Fibroblast of pulmonary artery (primary cell): ENCODE measurements around the gene FBXO28.

Experiments used
- DNase-seq: peaks from one replicate; pipeline ENCODE4 v3.0.0-alpha.2; 2010; ENCODE audit warnings: low read depth
- H3K4me3 ChIP-seq: replicated peaks from 2 replicates; pipeline ENCODE4 v1.5.1; 2011; ENCODE audit warnings: low read depth, mild to moderate bottlenecking, control low read depth, low read length, moderate library complexity
- CTCF ChIP-seq: IDR thresholded peaks from 2 replicates; pipeline ENCODE4 v1.5.1; 2011; ENCODE audit warnings: mild to moderate bottlenecking, control low read depth, low read length, inconsistent platforms; ENCODE audit errors: missing control alignments

FBXO28 gene

DNA sequence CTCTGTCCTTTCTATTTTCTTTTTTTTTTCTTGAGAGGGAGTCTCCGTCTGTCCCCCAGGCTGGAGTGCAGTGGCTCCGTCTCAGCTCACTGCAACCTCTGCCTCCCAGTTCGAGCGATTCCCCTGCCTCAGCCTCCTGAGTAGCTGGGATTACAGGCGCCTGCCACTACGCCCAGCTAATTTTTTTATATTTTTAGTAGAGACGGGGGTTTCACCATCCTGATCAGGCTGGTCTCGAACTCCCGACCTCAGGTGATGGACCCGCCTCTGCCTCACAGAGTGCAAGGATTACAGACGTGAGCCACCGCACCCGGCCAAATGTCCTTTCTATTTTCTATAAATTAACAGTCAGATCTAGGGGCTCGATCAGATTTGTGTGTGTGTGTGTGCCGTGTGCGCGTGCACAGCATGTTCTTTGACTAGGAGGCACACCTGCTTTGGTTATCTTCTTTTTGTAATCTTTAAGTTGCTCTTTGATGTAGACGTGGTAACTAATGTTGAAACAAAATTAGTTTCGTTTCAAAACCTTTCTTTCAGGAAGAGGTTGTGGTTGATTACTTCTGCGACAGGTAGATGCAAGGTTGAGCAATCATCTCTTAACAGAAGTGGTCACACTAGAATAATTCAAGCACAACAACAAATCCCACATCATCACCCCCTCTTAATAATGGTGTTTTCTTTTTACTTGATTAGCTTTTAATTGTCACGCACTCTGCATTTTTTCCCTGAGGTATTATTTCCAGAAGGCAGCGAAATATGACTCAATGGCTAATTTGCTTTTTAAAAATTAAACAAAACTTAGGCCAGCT lies 68.3 kb downstream of the FBXO28 start:
- H3K4me3 ChIP-seq: peak overlapping the region; percentile 80
- no peak for TF ChIP-seq CTCF
- no peak for DNase-seq

DNA sequence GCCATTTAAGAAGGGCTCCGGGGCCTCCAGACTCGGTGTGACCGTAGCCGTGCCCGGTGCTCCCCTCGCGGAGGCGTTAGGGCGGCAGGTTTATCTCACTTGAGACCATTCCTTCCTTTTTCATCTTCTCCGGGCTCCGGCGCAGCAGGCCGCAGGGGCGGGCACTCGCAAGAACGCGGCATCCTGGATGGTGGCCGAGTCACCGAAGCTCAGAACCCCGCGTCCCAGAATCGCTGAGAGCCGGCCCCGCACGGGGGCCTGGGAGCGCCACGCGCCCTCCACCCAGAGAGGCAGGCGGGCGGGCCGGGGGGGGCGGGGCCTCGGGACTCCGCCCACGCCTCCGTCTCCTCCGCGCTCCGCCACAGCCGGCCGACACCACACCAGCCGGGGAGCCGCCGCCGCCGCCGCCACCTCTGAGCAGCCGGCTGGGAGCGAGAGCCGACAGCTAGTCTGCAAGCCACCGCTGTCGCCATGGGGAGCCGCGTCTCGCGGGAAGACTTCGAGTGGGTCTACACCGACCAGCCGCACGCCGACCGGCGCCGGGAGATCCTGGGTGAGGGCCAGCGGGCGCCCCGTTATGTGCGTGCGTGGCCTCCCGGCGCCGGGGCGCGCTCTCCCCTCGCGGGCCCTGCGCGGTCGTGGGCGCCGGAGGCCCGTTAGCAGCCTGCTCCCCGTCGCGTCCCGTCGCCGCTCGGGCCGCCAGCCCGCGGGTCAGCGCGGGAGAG lies 69.1 kb downstream of the FBXO28 start, which contains the start of gene DEGS1:
Gene DEGS1 (plus strand): TSS at position 375 of the 725 bp plus-strand sequence. CDS start 97 bp downstream, at position 472.
- peak within 1 kb of the TSS; percentile 80 for H3K4me3 ChIP-seq
- no peak for TF ChIP-seq CTCF
- DNase-seq: peak; percentile 74

- peak; percentile 62 for DNase-seq
- H3K4me3 ChIP-seq: peak overlapping the region; percentile 80
- no peak for TF ChIP-seq CTCF
Measured at GRCh38 chr1:224183591-224184312, 69.8 kb downstream of the FBXO28 start.

- no peak overlapping the region for H3K4me3 ChIP-seq
- TF ChIP-seq CTCF: no peak
Measured at GRCh38 chr1:224185208-224185607, 71.3 kb downstream of the FBXO28 start.

DNA sequence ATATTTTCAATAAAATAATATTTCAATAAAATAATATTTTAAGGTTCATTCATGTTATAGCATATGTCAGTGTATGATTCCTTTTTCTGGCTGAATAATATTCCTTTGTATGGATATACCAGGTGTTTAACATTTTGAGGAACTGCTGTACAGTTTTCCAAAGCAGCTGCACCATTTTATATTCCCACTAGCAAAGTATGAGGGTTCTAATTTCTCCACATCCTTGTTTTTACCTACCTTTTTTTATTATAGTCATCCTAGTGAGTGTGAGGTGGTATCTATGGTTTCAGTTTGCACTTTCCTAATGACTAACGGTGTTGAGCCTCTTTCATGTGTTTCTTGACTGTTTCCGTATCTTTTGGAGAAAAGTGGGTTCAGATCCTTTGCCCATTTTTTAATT lies 74.4 kb downstream of the FBXO28 start:
- no peak overlapping the region for H3K4me3 ChIP-seq
- DNase-seq: no peak
- no peak for TF ChIP-seq CTCF

More at GRCh38 chr1:224185208-224185607, 71.3 kb downstream of the FBXO28 start:
- DNase-seq: no peak

DNA sequence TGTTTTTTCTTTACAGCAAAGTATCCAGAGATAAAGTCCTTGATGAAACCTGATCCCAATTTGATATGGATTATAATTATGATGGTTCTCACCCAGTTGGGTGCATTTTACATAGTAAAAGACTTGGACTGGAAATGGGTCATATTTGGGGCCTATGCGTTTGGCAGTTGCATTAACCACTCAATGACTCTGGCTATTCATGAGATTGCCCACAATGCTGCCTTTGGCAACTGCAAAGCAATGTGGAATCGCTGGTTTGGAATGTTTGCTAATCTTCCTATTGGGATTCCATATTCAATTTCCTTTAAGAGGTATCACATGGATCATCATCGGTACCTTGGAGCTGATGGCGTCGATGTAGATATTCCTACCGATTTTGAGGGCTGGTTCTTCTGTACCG lies 75.7 kb downstream of the FBXO28 start:
- DNase-seq: no peak
- no peak for TF ChIP-seq CTCF

More for the DNA sequence above, 75.7 kb downstream of the FBXO28 start:
- no peak overlapping the region for H3K4me3 ChIP-seq
